ENCODE data around the gene PPP1R9B.

The PPP1R9B gene

DNA sequence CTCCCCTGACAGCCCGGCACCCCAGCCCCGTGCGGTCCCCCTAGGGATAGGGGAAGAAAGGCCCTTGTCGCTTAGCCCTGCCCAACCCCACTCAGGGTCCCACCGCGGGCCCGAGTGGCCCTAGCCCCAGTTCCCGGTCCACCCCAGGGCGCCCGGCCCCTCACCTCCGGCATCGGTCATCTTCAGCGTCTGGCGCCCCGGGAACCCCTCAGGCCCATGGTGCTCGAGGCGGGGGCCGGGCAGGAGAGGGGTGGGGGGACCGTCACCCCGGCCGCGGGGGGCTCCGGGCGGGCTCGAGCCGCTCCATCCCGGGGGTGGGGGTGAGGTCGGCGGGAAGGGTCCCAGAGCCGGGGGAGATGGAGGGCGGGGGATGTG lies 21.1 kb downstream of the PPP1R9B start:
- H3K27me3 Mint-ChIP-seq (ENCODE audit: low read depth, poor library complexity), result peaks cover 11% of the 10 kb centered on the region
- peak overlapping the region; percentile 91 for H3K27ac Mint-ChIP-seq
- TF ChIP-seq, protein P1, sequence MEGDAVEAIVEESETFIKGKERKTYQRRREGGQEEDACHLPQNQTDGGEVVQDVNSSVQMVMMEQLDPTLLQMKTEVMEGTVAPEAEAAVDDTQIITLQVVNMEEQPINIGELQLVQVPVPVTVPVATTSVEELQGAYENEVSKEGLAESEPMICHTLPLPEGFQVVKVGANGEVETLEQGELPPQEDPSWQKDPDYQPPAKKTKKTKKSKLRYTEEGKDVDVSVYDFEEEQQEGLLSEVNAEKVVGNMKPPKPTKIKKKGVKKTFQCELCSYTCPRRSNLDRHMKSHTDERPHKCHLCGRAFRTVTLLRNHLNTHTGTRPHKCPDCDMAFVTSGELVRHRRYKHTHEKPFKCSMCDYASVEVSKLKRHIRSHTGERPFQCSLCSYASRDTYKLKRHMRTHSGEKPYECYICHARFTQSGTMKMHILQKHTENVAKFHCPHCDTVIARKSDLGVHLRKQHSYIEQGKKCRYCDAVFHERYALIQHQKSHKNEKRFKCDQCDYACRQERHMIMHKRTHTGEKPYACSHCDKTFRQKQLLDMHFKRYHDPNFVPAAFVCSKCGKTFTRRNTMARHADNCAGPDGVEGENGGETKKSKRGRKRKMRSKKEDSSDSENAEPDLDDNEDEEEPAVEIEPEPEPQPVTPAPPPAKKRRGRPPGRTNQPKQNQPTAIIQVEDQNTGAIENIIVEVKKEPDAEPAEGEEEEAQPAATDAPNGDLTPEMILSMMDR (IDR thresholded peaks at IDR 0.05), result no peak
- peaks cover 45% of the 10 kb centered on the region for H3K4me1 Mint-ChIP-seq
- peak; percentile 64 for DNase-seq
- peaks cover 4% of the 10 kb centered on the region for H3K36me3 Mint-ChIP-seq (ENCODE audit: low read depth)
- no peaks in the 10 kb centered on the region for H3K9me3 Mint-ChIP-seq
- H3K4me3 Mint-ChIP-seq, result peak overlapping the region; percentile 98

DNA sequence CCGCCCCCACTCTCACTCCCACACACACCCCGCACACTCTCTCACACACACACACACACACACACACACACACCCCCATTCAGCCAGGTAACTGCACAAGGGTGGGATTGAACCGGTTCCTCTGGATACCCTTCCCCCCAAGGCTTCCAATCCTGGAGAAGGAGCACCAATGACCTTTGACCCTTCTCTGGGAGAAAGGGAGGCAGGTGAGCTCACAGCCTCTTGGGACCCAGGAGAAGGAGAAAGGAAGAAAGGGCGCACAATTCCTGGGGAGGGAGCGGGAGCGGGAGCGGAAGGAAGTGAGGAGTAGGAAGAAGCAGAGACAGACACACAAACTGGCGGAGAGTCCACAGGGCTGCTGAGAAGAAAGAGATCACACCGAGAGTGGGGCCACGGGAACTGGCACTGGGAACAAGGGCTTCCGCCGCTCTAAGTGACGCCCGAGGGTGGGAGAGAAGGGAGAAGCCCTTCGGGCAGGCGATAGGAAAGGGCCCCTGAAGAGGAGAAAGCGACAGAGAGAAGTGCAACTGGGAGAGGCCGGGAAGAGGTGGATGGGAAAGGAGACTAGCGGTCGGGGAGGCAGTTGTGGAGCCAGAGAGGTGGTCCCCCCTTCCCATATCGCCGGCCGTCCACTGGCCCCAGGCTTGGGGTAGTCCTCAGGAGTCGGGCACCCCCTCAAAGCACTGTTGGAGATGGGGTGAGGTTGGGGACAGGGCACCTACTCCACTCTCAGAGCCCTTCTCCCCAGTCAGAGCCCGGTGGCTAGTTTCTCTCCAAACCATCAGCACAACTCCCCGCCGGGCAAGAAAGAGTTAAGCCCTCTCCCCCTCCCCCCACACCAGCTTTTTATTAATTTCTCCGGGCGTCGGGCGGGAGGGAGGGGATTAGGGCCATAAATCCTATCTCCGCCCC lies 21.8 kb downstream of the PPP1R9B start:
- Mint-ChIP-seq H3K27me3 (ENCODE audit: low read depth, poor library complexity) (peaks cover 14% of the 10 kb centered on the region), H3K9me3 (no peaks in the 10 kb centered on the region), H3K4me3 (peak overlapping the region; percentile 98), H3K4me1 (peaks cover 45% of the 10 kb centered on the region), H3K36me3 (ENCODE audit: low read depth) (peaks cover 4% of the 10 kb centered on the region), H3K27ac (peak overlapping the region; percentile 93)
- DNase-seq, result peak; percentile 30
- TF ChIP-seq, protein P1 (IDR thresholded peaks at IDR 0.05), result no peak

DNA sequence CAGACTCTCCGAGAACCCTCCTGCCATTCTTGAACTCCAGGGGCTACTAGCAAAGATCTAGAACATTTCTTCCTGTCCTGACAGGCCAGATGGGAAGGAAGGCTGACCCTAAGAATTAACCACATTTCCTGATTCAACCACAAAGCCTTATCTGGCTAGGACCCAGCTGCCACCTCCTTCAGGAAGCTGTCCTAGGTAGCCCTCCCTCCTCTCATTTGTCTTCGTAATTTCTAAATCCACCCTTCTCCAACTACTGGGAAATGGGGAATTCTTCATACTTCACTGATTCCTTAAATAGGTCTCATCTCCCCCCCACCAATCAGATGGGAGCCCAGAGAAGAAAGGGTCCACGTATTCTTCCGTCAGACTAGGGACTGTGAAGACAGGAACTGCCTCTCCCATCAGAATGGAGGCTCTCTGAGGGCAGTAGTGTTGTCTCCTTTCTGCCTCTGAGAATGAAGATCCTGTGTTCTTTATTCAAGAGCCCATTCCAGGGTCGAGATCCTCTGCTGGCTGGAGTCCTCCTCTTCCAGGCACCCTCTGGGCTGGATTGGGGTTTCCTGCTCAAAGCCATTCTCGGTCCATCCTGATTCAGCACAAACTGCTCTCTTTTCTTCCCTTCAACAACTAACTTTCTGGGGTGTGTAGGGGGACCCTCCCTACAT lies 22.6 kb downstream of the PPP1R9B start:
- Mint-ChIP-seq H3K9me3 (no peaks in the 10 kb centered on the region), H3K27me3 (ENCODE audit: low read depth, poor library complexity) (peaks cover 14% of the 10 kb centered on the region), H3K4me1 (peaks cover 48% of the 10 kb centered on the region), H3K36me3 (ENCODE audit: low read depth) (peaks cover 4% of the 10 kb centered on the region), H3K27ac (no peak overlapping the region), H3K4me3 (peak overlapping the region; percentile 98)
- no peak for DNase-seq
- TF ChIP-seq, protein P1 (IDR thresholded peaks at IDR 0.05), result no peak

DNA sequence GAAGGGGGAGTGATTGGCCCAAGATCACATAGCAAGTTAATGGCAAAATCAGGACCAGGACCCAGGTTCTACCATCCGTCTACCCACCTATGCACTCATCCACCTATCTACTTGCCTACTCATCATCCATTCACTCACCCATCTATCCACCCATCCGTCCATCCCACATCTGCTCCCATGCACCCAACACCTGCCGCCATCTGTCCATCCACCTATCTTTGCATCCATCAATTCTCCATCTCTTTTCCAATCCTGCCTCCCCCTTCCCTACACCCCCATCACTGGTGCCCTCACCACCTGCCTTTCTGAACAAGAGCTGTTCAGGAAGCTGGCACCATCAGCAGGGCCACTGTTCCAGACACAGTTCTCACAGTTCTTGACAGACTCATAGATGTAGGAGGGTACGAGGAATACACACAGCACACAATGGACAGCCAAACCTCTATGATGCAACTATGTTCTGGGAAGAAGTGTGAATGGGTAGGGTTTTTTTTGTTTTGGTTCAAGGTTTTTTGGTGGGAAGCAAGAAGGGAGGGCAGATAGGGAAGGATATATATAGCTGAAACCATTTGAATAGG lies 25.0 kb downstream of the PPP1R9B start:
- Mint-ChIP-seq H3K27ac (no peak overlapping the region), H3K4me1 (peaks cover 38% of the 10 kb centered on the region), H3K9me3 (no peaks in the 10 kb centered on the region), H3K27me3 (ENCODE audit: low read depth, poor library complexity) (peaks cover 15% of the 10 kb centered on the region), H3K36me3 (ENCODE audit: low read depth) (peaks cover 15% of the 10 kb centered on the region), H3K4me3 (no peak overlapping the region)
- TF ChIP-seq, protein P1 (IDR thresholded peaks at IDR 0.05), result no peak
- no peak for DNase-seq

DNA sequence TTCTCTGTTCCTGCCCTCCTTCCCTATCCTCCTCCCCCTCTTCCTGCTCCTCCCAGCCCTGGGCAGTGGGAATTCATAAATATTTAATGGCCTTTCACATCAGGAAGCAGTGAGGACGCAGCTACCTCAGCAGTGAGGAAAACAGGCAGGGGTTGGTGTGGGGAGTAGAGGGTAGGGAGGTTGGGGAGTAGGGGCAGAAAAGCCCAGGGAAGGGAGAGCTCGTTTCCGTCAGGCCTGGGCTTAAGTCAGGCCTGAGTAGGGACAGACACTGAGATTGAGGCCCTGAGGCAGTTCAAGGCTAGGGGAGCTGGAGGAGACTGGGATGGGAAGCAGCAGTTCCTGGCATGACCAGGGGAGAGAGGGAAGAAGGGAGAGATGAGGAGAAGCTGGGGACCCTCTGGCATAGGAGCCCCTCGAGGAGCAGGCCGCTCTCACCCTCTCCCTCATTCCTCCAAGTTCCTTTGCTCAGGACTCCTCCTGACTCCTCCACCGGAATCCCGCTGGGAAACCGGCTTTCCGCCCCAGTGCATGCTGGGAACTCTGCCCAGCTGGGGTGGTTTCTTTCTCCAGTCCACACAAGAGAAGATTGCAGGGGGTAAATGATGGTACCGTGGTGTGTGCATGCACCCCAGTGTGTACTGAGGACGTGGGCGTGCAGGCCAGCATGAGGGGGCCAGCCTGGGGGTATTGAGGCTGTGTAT lies 26.7 kb downstream of the PPP1R9B start:
- Mint-ChIP-seq H3K27me3 (ENCODE audit: low read depth, poor library complexity) (peaks cover 23% of the 10 kb centered on the region), H3K4me1 (peaks cover 36% of the 10 kb centered on the region), H3K9me3 (no peaks in the 10 kb centered on the region), H3K4me3 (no peak overlapping the region), H3K27ac (peak overlapping the region; percentile 86), H3K36me3 (ENCODE audit: low read depth) (peaks cover 19% of the 10 kb centered on the region)
- TF ChIP-seq, protein P1 (IDR thresholded peaks at IDR 0.05), result no peak
- no peak for DNase-seq

All from nephron progenitor cell (in vitro differentiated cells).